GM12892 (cell line): ENCODE results near the gene HNRNPL.
"Not testable (repeated sequence)": the region's sequence is repeated elsewhere in the genome, so short reads cannot be mapped to it uniquely, and the experiment has no call there.

ENCODE experiments used
- DNase-seq: peaks from one replicate; pipeline ENCODE4 v3.0.0; 2011; ENCODE audit not compliant: insufficient read length
- FAIRE-seq: peaks from 2 replicates; lab custom pipeline; 2011; peaks lifted over from hg19 to GRCh38; lab: Jason Lieb, UNC
- POLR2A ChIP-seq: IDR thresholded peaks from 2 replicates; pipeline ENCODE4 v1.6.1; 2011; ENCODE audit warnings: low read depth, low read length, control low read depth
- POLR2AphosphoS5 ChIP-seq: IDR thresholded peaks from 2 replicates; pipeline ENCODE4 v1.6.1; 2011; ENCODE audit warnings: low read depth, low read length, control low read depth
- TAF1 ChIP-seq: IDR thresholded peaks from 2 replicates; pipeline ENCODE4 v1.6.1; 2011; ENCODE audit warnings: low read depth, mild to moderate bottlenecking, control low read depth, low read length, borderline replicate concordance

Gene HNRNPL

DNA sequence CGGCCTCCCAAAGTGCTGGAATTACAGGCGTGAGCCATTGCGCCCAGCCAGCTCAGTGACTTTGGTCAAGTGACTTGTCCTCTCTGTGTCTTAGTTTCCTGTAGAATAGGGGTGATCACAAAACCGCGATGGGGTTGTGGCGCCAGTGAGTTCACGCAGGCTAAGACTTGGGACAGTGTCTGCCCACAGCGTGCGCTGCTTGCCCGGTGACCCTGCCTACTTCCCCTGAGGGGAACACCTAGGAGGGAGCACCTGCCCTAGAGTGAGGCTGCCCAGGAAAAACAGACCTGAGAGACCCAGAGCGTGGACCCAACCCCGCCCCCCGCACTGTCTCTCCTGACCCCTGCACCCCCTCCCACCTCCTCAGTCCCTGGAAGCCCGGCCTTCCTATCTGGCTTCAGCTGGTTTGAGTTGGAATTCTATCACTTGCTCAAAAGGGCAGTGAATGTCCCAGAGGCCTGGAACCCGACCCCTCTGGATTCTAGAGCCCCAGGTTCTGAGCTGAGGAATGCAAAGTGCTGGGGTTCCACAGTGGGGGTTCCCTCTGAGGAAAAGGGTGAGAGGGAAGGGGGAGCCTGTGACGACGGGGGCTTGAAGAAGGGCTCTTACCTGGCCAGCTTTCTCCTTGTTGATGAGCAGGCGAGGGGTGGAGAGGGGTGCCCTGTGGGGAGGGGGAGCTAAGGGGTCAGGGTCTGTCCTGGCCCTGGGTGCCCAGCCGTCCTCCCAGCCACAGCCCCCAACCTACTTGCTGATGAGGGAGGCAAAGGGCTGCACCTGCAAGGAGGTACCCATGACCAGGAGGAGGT is 30.5 kb upstream of the HNRNPL start:
- TF ChIP-seq POLR2A (no peak), POLR2AphosphoS5 (no peak), TAF1 (no peak)
- FAIRE-seq = no peak
- no peak for DNase-seq

DNA sequence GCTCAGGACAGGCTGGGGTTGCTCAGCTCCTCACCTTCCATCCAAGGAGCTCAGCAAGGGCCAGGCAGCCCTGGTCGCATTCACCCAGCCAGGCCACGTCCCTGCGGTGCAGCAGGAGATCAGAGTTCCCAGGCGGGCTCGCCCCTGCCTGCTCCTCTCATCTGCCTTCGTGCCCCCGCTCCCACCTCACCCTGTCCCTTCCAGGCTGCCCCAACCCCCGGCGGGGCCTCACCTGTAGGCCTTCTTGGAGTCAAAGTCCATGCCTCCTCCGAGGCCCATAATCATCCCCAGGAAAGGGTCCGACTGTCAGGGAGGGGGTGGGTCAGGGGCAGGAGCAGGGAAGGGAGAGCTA is 29.6 kb upstream of the HNRNPL start:
- DNase-seq = no peak
- TF ChIP-seq TAF1 (no peak), POLR2AphosphoS5 (no peak), POLR2A (no peak)
- no peak for FAIRE-seq

DNA sequence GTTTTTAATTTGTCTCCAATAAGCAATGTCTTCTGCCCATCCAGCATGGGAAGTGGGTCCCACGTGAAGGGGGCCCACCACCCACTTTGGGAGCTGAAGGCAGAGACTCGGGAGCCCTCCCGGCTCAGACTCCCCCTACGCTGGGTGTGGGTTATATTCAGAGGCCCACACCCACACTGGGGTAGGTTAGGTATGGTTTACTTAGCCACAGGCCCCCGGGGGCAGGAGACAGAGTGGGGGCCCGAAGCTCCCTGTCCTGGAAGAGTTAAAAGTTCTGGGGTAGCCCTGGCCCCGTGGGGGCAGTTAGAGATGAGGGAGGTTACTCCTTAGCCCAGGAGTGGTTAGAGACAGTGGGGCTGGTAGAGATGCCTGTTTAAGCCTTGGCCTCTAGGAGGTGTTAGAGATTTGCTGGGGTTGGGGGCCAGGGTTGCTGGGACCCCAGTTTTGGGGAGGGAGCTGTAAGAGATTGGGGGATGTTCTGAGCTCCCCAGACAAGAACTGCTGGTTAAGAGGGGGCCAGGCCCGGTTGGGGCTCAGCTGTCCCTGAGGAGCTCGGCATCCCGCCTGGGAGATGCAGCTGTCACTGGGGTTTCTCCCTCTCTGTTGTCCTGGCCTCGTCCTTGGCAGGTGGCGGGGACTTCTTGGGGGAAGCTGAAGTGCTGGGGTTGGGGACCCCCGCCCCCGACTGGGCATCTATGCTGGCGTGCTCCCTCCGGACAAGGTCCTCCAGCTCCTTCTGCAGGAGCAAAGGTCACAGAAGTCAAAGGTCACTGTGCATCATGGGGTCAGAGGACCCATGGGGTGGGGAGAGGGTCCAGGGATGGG is 29.0 kb upstream of the HNRNPL start:
- TF ChIP-seq TAF1 = no peak
- no peak for TF ChIP-seq POLR2A
- TF ChIP-seq POLR2AphosphoS5 = no peak
- no peak for FAIRE-seq
- no peak for DNase-seq

DNA sequence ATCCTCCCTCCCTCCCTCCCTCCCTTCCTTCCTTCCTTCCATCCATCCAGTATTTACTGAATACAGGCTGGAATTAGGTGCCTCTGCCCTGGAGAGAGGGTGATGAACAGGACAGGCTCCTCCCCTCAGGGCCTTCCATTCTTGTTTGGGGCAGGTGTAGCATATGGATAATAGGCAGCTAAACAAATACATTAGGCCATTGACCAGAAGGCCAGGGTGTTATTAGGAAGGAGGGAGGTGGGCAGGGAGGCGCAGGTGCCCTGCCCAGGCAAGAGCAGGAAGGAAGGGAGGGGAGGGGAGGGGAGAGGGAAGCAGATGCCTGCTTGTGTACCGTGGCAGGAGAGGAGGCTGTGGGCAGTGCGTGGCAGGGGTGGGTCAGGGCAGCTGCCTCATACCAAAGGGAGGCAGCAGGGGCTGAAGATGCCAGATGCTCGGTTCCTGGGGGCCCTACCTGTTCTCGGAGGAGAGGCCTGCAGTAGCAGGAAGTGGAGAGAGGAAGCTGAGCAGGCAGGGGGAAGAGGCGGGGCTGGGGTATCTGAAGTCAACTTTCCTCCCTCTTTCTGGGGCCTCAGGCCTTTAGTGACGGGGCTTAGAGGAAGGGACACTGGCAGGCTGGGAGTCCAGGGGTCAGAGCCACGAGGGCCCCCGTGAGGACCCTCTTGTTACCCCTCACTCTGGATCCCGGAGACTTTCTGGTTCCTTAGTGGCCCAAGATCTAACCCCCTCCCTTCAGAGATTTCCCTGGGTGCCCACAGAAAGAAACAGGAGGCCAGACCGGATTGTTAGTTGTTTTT is 28.2 kb upstream of the HNRNPL start, which contains the start of gene RINL:
RINL (minus strand) TSS at position 495 of the 794 bp plus-strand sequence. CDS start 1,533 bp downstream, outside the sequence.
- DNase-seq (peak; percentile 83), FAIRE-seq (peak; percentile 94)

DNA sequence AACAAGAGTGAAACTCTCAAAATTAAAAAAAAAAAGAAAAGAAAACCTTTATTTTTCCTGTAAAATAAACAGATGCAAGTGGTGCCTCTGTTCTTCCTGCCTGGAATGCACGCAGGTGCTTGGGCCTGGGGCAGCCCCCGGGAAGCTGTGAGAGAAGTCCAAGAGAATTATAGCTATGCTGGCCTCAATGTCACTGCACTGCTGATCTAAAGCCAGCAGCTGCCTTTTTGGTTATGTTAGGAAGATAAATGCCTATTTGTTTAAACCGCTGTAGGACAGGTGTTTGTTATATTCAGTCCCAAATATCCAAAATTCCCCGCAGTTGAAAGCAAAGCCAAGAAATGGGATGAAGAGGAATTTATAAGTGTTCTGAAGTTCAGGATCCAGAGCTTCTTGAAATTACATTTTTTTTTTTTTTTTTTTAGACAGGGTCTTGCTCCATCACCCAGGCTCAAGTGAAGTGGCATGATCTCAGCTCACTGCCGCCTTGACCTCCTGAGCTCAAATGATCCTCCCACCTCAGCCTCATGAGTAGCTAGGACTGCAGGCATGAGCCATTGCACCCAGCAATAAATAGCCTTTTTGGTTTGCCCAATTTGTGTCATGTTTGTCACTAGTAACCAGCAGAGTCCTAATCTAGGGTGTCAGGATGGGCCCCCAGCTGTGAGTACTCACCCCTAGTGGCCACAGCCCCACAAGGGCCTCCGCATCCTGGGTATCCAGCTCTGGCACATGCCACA is 26.0 kb upstream of the HNRNPL start:
- FAIRE-seq (no peak), DNase-seq (no peak)

More for the DNA sequence above, 28.2 kb upstream of the HNRNPL start, which contains the start of gene RINL:
- peak; percentile 53; the same call in 1 of the 2 replicates for TF ChIP-seq POLR2A
- TF ChIP-seq TAF1 = no peak
- TF ChIP-seq POLR2AphosphoS5 = peak; percentile 73

DNA sequence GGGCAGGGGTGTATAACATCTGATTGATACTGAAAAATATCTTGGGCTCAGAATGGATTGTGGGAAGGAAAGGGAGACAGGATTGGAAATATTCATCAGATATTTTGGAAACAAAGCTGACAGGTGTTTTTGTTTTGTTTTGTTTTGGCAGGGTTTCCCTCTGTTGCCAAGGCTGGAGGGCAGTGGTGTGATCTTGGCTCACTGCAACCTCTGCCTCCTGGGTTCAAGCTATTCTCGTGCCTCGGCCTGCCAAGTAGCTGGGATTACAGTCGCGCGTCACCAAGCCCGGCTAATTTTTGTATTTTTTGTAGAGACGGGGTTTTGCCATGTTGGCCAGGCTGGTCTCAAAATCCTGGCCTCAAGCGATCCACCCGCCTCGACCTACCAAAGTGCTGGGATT is 23.6 kb upstream of the HNRNPL start:
- not testable (repeated sequence) for FAIRE-seq, DNase-seq

More for the DNA sequence above, 26.0 kb upstream of the HNRNPL start:
- TF ChIP-seq POLR2A (no peak), TAF1 (no peak), POLR2AphosphoS5 (no peak)

DNA sequence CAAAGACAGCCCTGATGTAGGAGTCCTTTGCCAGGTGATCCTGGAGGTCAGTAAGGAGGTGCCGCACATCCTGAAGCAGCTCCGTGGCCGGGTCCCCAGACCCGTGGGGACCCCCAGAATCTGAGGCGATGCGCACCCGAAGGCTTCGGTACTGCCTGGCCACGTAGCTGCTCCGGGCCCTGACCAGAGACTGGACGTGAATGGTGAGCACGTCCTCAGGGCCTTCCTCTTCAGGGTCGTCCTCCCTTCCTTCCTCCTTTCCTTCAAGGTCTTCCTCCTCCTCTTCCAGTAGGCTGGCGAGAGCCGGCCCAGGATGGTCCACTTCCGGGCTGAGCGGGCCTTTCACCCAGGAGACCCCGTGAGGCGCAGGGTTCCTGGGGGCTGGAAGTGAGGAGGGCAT is 20.8 kb upstream of the HNRNPL start:
- DNase-seq (no peak), FAIRE-seq (no peak)
- TF ChIP-seq POLR2AphosphoS5 (no peak), TAF1 (no peak), POLR2A (no peak)

DNA sequence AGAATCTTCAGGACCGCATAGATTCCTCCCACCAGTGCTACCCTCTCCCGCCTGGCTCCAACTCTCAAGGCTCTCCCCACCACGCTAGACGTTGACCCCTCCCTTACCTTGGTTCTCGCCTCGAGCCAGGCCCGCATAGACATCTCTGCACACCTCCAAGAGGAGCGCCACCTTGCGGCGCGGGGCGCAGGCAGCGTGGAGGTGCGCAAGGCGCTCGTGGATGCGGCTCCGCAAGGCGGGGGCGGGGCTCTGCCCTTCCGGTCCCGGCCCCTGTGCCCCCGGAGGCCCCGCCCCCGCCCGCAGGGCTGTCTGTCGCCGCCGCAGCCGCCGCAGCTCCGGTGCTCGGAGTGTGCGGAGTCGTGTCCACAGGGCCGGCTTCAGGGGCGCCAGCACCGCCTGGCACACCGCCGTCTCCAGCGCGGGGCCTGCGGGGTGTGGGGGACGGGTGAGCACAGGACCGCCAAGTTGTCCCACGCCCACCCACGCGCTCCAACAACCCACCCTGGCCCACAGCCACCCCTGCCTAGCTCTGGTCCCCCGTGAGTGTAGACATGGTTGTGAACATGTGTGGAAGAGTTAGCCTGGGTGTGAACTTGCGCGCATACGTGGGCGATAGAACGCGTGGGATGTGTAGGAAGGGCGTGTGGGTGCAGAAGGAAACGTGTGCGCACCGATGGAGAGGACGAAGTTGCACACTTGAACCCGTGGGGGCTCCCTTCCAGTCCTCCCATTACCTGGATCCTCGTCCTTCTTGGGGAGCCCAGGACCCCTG is 20.2 kb upstream of the HNRNPL start:
- FAIRE-seq = peak; percentile 94
- TF ChIP-seq TAF1 (no peak), POLR2A (no peak), POLR2AphosphoS5 (no peak)
- peak; percentile 92 for DNase-seq

DNA sequence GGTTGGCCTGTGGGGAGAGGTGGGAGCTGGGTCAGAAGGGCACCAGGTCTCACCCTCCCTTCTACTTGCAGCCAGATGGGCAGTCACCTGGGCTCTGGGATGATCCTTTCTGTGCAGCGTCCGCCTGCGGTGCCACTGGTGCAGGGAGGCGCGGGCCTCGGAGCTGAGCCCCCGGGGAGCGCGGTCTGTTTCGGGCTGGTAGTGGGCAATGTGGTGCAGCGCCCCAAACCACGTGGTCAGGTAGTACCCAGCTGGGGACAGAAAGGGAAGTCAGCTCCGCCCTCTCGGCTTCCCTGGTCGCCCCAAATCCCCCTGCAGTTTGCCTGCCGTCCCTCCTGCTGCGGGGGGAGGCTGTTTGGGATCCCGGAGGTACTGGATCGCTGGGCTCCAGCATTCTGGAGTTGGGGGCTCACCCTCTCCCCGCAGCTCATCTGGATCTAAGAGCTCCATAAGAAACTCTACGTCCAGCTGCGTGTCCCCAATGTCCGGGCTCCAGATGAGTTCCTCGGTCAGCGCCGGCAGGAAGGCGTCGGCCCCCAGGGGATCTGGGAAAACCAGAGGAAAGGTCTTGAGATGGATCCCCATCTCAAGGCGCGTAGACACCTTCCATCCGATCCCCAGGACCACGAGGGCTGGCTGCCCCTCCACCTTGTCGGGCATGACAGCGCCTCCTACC is 19.5 kb upstream of the HNRNPL start:
- DNase-seq (no peak), FAIRE-seq (no peak)
- no peak for TF ChIP-seq TAF1
- no peak for TF ChIP-seq POLR2AphosphoS5
- TF ChIP-seq POLR2A = no peak

DNA sequence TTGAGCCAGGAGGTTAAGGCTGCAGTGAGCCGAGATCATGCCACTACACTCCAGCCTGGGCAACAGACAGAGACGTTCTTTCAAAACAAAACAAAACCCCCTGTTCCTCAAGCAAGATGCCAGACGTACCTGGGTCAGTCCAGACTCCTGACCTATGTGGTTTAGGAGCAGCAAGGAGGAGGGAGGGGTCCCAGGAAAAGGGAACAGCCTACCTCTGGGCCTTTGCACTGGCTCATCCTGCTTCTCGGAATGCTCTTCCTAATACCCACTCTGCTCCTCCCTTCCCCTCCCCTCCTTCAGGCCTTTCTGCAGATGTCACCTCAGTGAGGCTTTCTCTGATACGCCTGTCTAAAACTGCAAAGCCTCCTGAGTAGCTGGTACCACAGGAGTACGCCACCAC is 18.8 kb upstream of the HNRNPL start:
- TF ChIP-seq TAF1 (no peak), POLR2A (no peak)
- DNase-seq (no peak), FAIRE-seq (no peak)
